Measurements from ENCODE around the gene GUCA1A. TPM values are rescaled to one million over a fixed set of nuclear protein-coding genes. Genes with fewer than 3 reads are reported as not detected.

GUCA1A gene
- total RNA-seq, 1 experiment from 2014 or later: 17.2 TPM

DNA sequence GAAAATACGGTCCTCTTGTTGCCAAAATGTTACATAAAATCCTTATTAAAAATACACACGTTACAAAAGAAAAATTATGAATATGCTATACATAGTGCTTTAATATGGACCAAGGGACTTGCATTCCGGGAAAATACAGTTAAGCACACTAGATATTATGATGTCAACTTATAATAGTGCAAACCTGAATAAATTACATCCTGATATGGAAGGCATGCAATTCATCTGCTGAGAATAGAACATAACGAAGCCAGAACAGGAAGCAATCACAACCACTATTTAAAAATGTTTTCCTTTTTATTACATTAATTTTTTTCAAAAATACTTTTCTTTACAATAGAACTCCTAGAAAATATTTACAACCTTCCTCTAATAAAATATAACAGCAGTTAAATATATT lies 52.3 kb downstream of the GUCA1A start:
- Histone ChIP-seq H2AK5ac (ENCODE audit: insufficient read length, low read length) (no peak overlapping the region), H2BK20ac (ENCODE audit: low read depth, low read length, poor library complexity, severe bottlenecking) (no peak overlapping the region), H2BK120ac (ENCODE audit: low read depth, low read length, poor library complexity, severe bottlenecking) (no peak overlapping the region), H2BK15ac (ENCODE audit: low read depth, low read length) (no peak overlapping the region), H2AFZ (ENCODE audit: low read length) (no peak overlapping the region), H2BK12ac (ENCODE audit: insufficient read length, low read depth, low read length) (no peak overlapping the region), H3K79me1 (ENCODE audit: insufficient read depth, low read depth, low read length, poor library complexity, severe bottlenecking) (no peaks in the 10 kb centered on the region), H3K27ac (ENCODE audit: insufficient read length, low read depth, low read length) (no peak overlapping the region), H3K4me1 (ENCODE audit: insufficient read depth, low read length) (no peaks in the 10 kb centered on the region), H3K79me2 (ENCODE audit: insufficient read depth, low read length) (no peaks in the 10 kb centered on the region), H3K4ac (ENCODE audit: low read depth, low read length) (no peak overlapping the region), H3T11ph (ENCODE audit: low read length) (no peak overlapping the region), H2BK5ac (ENCODE audit: insufficient read length, low read length) (no peak overlapping the region), H3K9ac (ENCODE audit: extremely low read depth, insufficient read length, low read length) (no peak overlapping the region), H3K56ac (ENCODE audit: insufficient read length, low read depth, low read length) (no peak overlapping the region), H4K5ac (ENCODE audit: insufficient read length, low read depth, low read length) (no peak overlapping the region), H3K23me2 (ENCODE audit: insufficient read length, low read depth, low read length, poor library complexity, severe bottlenecking) (no peaks in the 10 kb centered on the region), H3K23ac (ENCODE audit: insufficient read length, low read depth, low read length) (no peak overlapping the region), H3K9me3 (ENCODE audit: control insufficient read depth, low read depth, low read length) (no peaks in the 10 kb centered on the region), H4K91ac (ENCODE audit: insufficient read length, low read depth, low read length) (no peak overlapping the region), H3K14ac (ENCODE audit: insufficient read depth, low read length) (no peak overlapping the region), H3K27me3 (ENCODE audit: insufficient read depth, low read length) (no peaks in the 10 kb centered on the region), H4K8ac (replicated peaks; ENCODE audit: insufficient read length, low read depth, low read length) (no peak overlapping the region), H3K4me2 (ENCODE audit: insufficient read depth, insufficient read length, low read length) (no peak overlapping the region), H4K20me1 (ENCODE audit: control insufficient read depth, insufficient read depth, insufficient read length) (no peaks in the 10 kb centered on the region), H3K18ac (ENCODE audit: insufficient read length, low read depth, low read length) (no peak overlapping the region)
- TF ChIP-seq, protein P1, sequence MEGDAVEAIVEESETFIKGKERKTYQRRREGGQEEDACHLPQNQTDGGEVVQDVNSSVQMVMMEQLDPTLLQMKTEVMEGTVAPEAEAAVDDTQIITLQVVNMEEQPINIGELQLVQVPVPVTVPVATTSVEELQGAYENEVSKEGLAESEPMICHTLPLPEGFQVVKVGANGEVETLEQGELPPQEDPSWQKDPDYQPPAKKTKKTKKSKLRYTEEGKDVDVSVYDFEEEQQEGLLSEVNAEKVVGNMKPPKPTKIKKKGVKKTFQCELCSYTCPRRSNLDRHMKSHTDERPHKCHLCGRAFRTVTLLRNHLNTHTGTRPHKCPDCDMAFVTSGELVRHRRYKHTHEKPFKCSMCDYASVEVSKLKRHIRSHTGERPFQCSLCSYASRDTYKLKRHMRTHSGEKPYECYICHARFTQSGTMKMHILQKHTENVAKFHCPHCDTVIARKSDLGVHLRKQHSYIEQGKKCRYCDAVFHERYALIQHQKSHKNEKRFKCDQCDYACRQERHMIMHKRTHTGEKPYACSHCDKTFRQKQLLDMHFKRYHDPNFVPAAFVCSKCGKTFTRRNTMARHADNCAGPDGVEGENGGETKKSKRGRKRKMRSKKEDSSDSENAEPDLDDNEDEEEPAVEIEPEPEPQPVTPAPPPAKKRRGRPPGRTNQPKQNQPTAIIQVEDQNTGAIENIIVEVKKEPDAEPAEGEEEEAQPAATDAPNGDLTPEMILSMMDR (conservative IDR thresholded peaks at IDR 0.05): no peak
- Mint-ChIP-seq H3K9me3 (no peaks in the 10 kb centered on the region), H3K27ac (no peak overlapping the region), H3K27me3 (ENCODE audit: low read depth) (no peaks in the 10 kb centered on the region; the same call in 1 of the 2 replicates), H3K36me3 (ENCODE audit: insufficient read depth in 1 of 3, low read depth in 3 of 3) (peaks cover 3 to 23% (median 22%) of the 10 kb centered on the region in 3 experiments; a peak in 6 of 7 replicates), H3K4me1 (peaks cover 0 to 5% of the 10 kb centered on the region in 2 experiments; a peak in 3 of 4 replicates), H3K4me3 (no peak overlapping the region)
- DNase-seq: no peak
- 100% methylated on average over 2 of the region's 4 CpGs for WGBS (ENCODE audit: extremely low coverage, insufficient read length, low lambda C conversion rate)
